ENCODE data around the gene RGS7BP. TPM values are rescaled to one million over a fixed set of nuclear protein-coding genes. Genes with fewer than 3 reads are reported as not detected.

The RGS7BP gene
- 0.70 and 1.4 TPM in 2 replicates for total RNA-seq (2014; rRNA removed; shearing (Covaris generic))

DNA sequence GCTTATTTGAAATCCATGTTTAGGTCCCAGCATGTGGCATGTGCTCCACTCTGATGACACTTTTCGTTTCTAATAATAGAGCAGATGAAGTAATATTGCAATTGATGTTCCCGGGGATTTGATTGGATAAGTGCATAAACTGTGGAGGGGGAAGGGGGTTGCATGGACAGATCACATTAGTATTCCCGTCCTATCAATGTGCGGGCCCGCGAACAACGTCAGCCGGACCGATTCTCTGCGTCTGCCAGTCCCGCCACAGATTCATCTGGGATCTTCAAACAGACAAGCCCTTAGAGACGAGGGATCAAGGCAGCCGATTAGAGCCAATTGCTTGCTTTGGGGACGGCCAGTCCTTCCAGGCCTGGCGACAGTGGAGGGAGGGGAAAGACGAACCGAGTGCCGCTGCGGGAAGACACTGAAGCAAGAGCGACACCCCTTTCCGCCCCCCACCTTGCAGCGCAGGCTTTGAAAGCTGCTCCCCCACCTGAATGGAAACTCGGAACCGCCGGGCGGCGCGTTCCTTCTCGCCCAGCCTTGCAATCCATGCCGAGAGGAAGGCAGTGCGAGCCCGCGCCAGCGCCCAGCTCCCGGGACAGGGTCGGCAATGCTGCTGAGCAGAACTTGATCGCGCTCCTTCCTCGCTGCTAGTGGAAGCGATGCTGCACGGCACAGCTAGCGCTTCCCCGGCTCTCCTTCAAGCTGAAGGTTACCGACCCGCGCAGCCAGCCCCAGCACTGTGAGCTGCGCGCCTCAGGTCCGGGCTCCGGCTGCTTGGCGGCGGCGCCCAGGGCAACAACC, at the start of gene RGS7BP:
RGS7BP (plus strand) TSS at position 247 of the 798 bp plus-strand sequence. CDS start 610 bp downstream, outside the sequence.
- Histone ChIP-seq H3K27me3 (ENCODE audit: control insufficient read depth, insufficient read depth, low read length) (peaks cover 43% of the 10 kb centered on the region), H3K4me3 (ENCODE audit: insufficient read depth, low read depth, low read length) (peak within 1 kb of the TSS; percentile 72), H3K36me3 (replicated peaks; ENCODE audit: control insufficient read depth, insufficient read depth, low read length) (no peaks in the 10 kb centered on the region)
- peak; percentile 77 for DNase-seq

GRCh38 chr5:64457846-64458245, 48.0 kb upstream of the RGS7BP start:
- H3K36me3 ChIP-seq (replicated peaks; ENCODE audit: control insufficient read depth, insufficient read depth, low read length) = no peaks in the 10 kb centered on the region
- no peak for DNase-seq
- no peaks in the 10 kb centered on the region for H3K27me3 ChIP-seq (ENCODE audit: control insufficient read depth, insufficient read depth, low read length)
- H3K4me3 ChIP-seq (ENCODE audit: insufficient read depth, low read depth, low read length) = no peak overlapping the region

- no peak for DNase-seq
- Histone ChIP-seq H3K27me3 (ENCODE audit: control insufficient read depth, insufficient read depth, low read length) (no peaks in the 10 kb centered on the region), H3K36me3 (replicated peaks; ENCODE audit: control insufficient read depth, insufficient read depth, low read length) (no peaks in the 10 kb centered on the region), H3K4me3 (ENCODE audit: insufficient read depth, low read depth, low read length) (no peak overlapping the region)
Observed at GRCh38 chr5:64458948-64459347, 46.9 kb upstream of the RGS7BP start.

- no peak overlapping the region for H3K4me3 ChIP-seq (ENCODE audit: insufficient read depth, low read depth, low read length)
- H3K27me3 ChIP-seq (ENCODE audit: control insufficient read depth, insufficient read depth, low read length) = no peaks in the 10 kb centered on the region
- H3K36me3 ChIP-seq (replicated peaks; ENCODE audit: control insufficient read depth, insufficient read depth, low read length) = no peaks in the 10 kb centered on the region
- no peak for DNase-seq
Observed at GRCh38 chr5:64462391-64462790, 43.4 kb upstream of the RGS7BP start.

DNA sequence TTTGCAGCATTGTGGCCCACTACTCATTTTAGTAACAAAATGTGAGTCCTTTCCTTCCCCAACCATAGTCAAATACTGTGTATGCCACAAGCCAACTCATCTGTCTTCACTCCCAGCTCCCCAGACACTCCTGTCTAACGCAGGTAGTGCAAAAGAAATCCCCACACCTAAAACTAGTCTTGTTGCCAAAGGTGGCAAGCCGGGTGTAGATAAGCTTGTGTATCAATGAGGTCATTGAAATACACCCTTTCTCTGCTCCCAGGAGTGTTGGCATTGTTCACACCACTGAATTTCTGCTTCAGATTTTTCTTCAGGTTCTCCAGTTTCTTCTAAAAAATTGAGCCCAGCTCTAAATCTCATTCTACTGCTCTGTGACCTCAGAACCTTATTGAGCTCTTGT, 19.7 kb upstream of the RGS7BP start:
- Histone ChIP-seq H3K4me3 (ENCODE audit: insufficient read depth, low read depth, low read length) (no peak overlapping the region), H3K27me3 (ENCODE audit: control insufficient read depth, insufficient read depth, low read length) (no peaks in the 10 kb centered on the region), H3K36me3 (replicated peaks; ENCODE audit: control insufficient read depth, insufficient read depth, low read length) (no peaks in the 10 kb centered on the region)
- no peak for DNase-seq

GRCh38 chr5:64487283-64487682, 18.5 kb upstream of the RGS7BP start:
- H3K36me3 ChIP-seq (replicated peaks; ENCODE audit: control insufficient read depth, insufficient read depth, low read length) = no peaks in the 10 kb centered on the region
- no peak for DNase-seq
- H3K4me3 ChIP-seq (ENCODE audit: insufficient read depth, low read depth, low read length) = no peak overlapping the region
- H3K27me3 ChIP-seq (ENCODE audit: control insufficient read depth, insufficient read depth, low read length) = no peaks in the 10 kb centered on the region

DNA sequence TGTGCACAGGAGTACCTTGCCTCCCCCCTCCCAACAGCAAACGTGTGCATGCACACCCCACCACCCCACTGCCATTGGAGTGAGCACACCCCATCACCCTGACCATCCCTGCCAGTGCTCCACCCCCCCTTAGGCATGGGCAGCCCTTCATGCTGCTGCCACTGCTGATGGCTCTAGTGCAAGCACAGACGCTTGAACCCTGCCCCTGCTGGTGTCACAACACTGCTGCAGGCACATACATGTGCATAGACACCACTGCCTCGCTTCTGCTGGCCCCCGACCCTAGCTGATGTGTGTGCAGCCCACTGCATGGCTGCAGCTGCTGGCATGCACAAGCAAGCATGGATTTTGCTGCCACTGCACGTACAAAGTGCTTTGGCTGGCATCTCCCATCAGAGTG, 16.0 kb upstream of the RGS7BP start:
- DNase-seq = no peak
- Histone ChIP-seq H3K4me3 (ENCODE audit: insufficient read depth, low read depth, low read length) (no peak overlapping the region), H3K36me3 (replicated peaks; ENCODE audit: control insufficient read depth, insufficient read depth, low read length) (no peaks in the 10 kb centered on the region), H3K27me3 (ENCODE audit: control insufficient read depth, insufficient read depth, low read length) (no peaks in the 10 kb centered on the region)

- Histone ChIP-seq H3K36me3 (replicated peaks; ENCODE audit: control insufficient read depth, insufficient read depth, low read length) (no peaks in the 10 kb centered on the region), H3K4me3 (ENCODE audit: insufficient read depth, low read depth, low read length) (no peak overlapping the region), H3K27me3 (ENCODE audit: control insufficient read depth, insufficient read depth, low read length) (no peaks in the 10 kb centered on the region)
- DNase-seq = peak; percentile 21
Observed at GRCh38 chr5:64497386-64497785, 8.4 kb upstream of the RGS7BP start.

DNA sequence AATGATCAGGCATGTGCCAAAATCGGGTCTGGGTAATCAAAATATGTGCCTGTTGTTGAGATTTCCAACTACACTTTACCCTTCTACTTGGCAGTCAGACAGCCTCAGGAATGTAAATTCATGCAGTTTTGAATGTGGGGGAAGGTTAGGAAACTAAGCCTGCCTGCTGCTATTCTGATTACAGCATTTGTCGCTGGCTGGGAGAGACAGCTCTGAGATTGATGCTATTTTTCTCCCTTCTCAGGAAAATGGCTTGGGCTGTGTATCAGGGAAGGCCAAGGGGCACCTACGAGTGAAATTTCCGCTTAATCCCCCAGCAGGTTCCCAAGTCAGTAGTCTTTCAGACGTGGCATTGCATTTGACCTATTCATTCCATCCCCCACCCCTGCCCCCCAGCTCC, 3.6 kb upstream of the RGS7BP start:
- no peak overlapping the region for H3K4me3 ChIP-seq (ENCODE audit: insufficient read depth, low read depth, low read length)
- peak; percentile 22 for DNase-seq
- peaks cover 32% of the 10 kb centered on the region for H3K27me3 ChIP-seq (ENCODE audit: control insufficient read depth, insufficient read depth, low read length)
- no peaks in the 10 kb centered on the region for H3K36me3 ChIP-seq (replicated peaks; ENCODE audit: control insufficient read depth, insufficient read depth, low read length)

DNA sequence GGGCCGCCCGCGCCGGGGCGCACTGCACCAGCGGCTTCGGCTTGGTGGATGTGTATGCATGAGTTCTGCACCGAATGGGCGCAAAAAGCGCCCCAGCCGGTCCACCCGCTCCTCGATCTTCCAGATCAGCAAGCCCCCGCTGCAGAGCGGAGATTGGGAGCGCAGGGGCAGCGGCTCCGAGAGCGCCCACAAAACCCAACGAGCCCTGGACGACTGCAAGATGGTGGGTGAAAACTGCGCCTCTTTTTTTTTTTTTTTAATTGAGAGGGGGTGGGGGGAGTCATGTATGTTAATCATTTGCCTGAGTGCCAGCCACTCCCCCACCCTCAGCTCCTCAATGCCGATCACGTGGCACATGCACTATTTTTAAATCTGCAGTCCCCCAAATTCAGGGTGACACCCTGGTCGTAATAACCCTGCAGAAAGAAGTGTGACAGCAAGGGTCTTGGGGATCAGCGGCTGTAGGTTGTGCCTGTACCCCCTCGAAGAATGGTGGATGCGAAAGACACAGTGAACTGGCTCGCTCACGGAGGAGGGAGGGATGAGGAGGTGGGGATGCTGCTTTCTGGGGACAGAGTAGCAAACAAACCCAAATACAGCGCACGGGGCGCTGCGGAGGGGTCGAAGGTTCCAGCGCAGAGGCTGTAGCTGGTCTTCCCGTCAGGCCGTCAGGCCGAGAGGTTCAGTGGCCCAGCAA, 900 bp downstream of the RGS7BP start:
- no peaks in the 10 kb centered on the region for H3K36me3 ChIP-seq (replicated peaks; ENCODE audit: control insufficient read depth, insufficient read depth, low read length)
- peaks cover 43% of the 10 kb centered on the region for H3K27me3 ChIP-seq (ENCODE audit: control insufficient read depth, insufficient read depth, low read length)
- DNase-seq = peak; percentile 67
- peak overlapping the region; percentile 72 for H3K4me3 ChIP-seq (ENCODE audit: insufficient read depth, low read depth, low read length)

GRCh38 chr5:64507264-64507605, 1.4 kb downstream of the RGS7BP start:
- H3K36me3 ChIP-seq (replicated peaks; ENCODE audit: control insufficient read depth, insufficient read depth, low read length) = no peaks in the 10 kb centered on the region
- H3K27me3 ChIP-seq (ENCODE audit: control insufficient read depth, insufficient read depth, low read length) = peaks cover 43% of the 10 kb centered on the region
- DNase-seq = no peak
- H3K4me3 ChIP-seq (ENCODE audit: insufficient read depth, low read depth, low read length) = peak overlapping the region; percentile 72

DNA sequence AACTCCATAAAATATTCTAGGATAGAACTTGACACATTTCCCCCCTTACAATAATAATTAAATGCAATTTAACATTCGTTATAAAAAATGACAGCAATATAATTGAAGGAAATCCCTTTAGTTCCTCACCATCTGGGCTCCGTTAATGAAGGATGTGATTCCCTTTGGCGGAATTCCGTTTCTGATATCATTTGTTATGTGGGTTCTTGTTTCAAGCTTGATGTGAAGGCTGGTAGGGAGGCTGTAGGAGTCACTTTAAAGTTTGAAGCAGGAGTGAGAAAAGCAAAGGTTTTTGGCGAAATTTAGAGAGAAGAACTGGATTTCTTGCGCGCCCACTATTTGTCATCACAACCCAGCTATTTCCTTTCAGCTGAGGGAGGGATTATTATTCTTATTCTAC, 4.0 kb downstream of the RGS7BP start:
- DNase-seq = no peak
- no peaks in the 10 kb centered on the region for H3K36me3 ChIP-seq (replicated peaks; ENCODE audit: control insufficient read depth, insufficient read depth, low read length)
- H3K27me3 ChIP-seq (ENCODE audit: control insufficient read depth, insufficient read depth, low read length) = peaks cover 33% of the 10 kb centered on the region
- no peak overlapping the region for H3K4me3 ChIP-seq (ENCODE audit: insufficient read depth, low read depth, low read length)

- Histone ChIP-seq H3K36me3 (replicated peaks; ENCODE audit: control insufficient read depth, insufficient read depth, low read length) (no peaks in the 10 kb centered on the region), H3K4me3 (ENCODE audit: insufficient read depth, low read depth, low read length) (no peak overlapping the region), H3K27me3 (ENCODE audit: control insufficient read depth, insufficient read depth, low read length) (0 out of 2 replicates have a peak, but pooled peaks cover 3% of the 10 kb centered on the region)
- no peak for DNase-seq
Observed at GRCh38 chr5:64513492-64513891, 7.7 kb downstream of the RGS7BP start.

GRCh38 chr5:64514612-64515011, 8.8 kb downstream of the RGS7BP start:
- Histone ChIP-seq H3K36me3 (replicated peaks; ENCODE audit: control insufficient read depth, insufficient read depth, low read length) (no peaks in the 10 kb centered on the region), H3K27me3 (ENCODE audit: control insufficient read depth, insufficient read depth, low read length) (no peaks in the 10 kb centered on the region), H3K4me3 (ENCODE audit: insufficient read depth, low read depth, low read length) (no peak overlapping the region)
- no peak for DNase-seq

- no peaks in the 10 kb centered on the region for H3K27me3 ChIP-seq (ENCODE audit: control insufficient read depth, insufficient read depth, low read length)
- H3K36me3 ChIP-seq (replicated peaks; ENCODE audit: control insufficient read depth, insufficient read depth, low read length) = no peaks in the 10 kb centered on the region
- no peak for DNase-seq
- no peak overlapping the region for H3K4me3 ChIP-seq (ENCODE audit: insufficient read depth, low read depth, low read length)
Observed at GRCh38 chr5:64516216-64516615, 10.4 kb downstream of the RGS7BP start.

Measured in H7 (cell line).